Embryonic facial prominence (tissue), 1 donor: ENCODE measurements around the gene RAB3D.
"Not testable (repeated sequence)": the region's sequence is repeated elsewhere in the genome, so short reads cannot be mapped to it uniquely, and the experiment has no call there.

Experiments
- DNase-seq: peaks from one replicate; pipeline ENCODE4 v3.0.0-alpha.2; 2016; ENCODE audit errors: extremely low spot score

RAB3D gene

DNA sequence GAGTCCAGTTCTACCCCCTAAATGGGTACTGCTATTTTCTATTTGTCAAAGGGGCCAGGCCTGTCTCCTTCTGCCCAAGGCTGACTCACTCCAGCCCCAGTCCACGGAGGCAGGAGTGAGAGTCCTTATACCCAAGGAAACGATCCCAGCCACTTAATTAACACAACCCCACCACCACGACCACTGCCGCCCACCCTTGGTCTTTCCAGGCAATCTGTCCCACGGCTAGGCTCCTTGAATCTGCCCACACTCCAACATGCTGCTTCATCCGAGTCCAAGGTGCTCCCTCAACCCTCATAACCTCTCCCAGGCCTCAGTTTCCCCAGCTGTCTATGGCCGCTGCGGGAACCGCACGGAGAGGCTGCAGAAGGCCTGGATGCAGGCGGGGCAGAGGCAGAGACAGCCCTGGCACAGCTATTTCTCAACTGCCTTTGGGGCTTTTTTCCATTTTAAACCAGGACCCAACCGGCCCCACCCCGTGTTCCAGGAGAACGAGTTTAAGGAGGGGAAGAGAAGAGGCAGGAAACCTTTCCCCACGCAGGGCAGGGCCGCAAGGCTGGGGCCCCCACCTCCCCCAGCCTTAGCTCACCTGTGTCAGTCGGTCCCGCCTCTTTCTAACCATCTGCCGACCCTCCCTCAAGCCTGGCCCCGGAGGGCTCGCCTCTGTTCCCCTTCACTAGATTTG is 746 bp downstream of the RAB3D start:
- DNase-seq: no peak

DNA sequence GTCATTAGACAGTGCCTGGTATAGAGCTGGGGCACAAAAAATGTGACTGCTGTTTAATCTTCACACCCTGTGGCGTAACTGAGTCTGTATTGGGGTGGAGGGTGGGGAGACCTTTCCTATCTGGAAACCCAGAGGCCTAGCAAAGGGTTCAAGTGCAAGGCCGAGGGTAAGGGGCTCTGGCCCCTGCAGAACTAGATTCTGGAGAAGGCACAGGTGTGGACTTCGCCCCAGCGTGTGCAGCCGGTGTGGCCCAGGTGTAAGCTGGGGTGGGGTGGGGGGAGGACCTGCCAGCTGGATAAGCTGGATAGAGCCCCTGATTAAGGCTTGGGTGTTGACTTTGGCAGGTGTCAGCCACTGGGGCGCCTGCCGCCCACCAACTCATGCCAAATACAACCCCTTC is 1.3 kb downstream of the RAB3D start:
- DNase-seq: no peak

DNA sequence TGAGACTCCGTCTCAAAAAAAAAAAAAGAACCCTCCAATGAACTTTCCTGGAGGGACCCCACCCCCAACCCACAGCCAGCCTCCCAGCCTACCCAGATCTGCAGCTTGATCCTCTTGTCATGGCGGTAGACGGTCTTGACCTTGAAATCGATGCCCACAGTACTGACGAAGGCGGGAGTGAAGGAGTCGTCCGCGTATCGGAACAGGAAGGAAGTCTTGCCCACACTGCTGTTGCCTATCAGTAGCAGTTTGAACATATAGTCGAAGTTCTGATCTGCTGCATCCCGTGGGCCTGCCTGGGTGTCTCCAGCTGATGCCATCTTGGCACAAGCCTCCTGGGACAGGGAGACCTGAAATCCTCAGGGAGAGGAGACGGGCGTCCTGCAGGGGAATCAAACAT is 2.4 kb downstream of the RAB3D start:
- no peak for DNase-seq

- DNase-seq: no peak
These were observed 3.9 kb downstream of the RAB3D start for GRCh38 chr19:11335449-11336146.

- not testable (repeated sequence) for DNase-seq
These were observed 5.6 kb downstream of the RAB3D start for GRCh38 chr19:11333838-11334237.

GRCh38 chr19:11332822-11333221 is 6.6 kb downstream of the RAB3D start:
- no peak for DNase-seq

GRCh38 chr19:11331502-11331901 is 8.0 kb downstream of the RAB3D start:
- DNase-seq: no peak

- no peak for DNase-seq
These were observed 9.3 kb downstream of the RAB3D start for GRCh38 chr19:11330127-11330526.

GRCh38 chr19:11325544-11325943 is 13.9 kb downstream of the RAB3D start:
- no peak for DNase-seq

DNA sequence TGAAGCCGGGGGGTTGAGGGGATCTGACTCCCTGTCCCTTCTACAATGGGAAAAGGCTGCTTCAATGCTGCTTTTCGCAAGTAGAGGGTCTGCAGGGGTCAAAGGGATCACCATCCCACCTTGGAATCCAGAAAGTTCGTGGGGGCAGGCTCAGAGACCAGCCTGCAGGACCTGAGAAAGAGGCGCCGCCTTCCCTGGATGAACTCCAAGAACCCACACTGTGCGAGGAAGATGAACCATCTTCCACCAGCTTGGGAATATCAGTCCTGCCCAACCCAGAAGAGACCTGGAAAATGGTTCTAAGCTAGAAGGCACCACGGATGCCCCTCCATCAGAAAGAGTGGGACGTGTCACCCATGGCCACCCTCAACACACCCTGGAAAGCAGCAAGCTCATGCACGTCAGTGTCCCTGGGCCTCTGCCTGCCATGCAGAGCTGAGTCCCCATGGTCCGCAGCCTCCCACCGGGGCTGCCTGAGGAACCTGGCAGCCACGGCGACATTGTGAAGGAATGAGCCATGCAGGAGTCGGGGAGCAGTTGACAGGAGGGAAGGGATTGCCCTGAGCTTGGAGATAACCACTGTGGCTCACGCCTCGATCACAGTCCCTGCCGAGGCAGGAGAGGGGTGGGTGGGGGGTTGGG is 14.6 kb downstream of the RAB3D start:
- DNase-seq: no peak

DNA sequence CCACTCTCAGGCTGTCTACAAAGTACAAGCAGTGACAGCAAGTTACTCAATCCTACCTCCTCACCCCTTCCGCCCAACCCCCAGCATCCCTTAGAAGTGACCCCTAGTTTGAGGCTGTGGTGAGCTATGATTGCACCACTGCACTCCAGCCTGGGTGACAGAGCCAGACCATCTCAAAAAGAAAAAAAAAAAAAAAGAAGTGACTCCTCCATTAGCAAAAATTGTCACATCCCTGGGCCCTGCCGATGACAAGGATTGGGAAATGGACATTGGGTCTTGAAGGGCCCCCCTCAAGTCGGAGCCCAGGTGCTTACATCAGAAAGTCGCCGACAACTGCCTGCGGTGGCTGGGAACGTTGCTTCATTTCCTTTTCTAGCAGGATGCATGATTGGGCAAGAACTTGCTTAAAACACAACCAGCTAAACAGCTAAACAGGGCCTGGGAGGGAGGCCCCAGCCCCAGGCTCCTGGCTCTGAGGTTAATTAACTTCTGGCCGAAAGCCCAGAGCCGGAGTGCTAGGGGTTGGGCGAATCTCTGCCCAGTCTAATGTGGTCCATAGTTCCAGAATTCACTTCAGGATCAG is 15.3 kb downstream of the RAB3D start:
- peak; percentile 24 for DNase-seq

GRCh38 chr19:11323601-11324078 is 15.8 kb downstream of the RAB3D start:
- no peak for DNase-seq

DNA sequence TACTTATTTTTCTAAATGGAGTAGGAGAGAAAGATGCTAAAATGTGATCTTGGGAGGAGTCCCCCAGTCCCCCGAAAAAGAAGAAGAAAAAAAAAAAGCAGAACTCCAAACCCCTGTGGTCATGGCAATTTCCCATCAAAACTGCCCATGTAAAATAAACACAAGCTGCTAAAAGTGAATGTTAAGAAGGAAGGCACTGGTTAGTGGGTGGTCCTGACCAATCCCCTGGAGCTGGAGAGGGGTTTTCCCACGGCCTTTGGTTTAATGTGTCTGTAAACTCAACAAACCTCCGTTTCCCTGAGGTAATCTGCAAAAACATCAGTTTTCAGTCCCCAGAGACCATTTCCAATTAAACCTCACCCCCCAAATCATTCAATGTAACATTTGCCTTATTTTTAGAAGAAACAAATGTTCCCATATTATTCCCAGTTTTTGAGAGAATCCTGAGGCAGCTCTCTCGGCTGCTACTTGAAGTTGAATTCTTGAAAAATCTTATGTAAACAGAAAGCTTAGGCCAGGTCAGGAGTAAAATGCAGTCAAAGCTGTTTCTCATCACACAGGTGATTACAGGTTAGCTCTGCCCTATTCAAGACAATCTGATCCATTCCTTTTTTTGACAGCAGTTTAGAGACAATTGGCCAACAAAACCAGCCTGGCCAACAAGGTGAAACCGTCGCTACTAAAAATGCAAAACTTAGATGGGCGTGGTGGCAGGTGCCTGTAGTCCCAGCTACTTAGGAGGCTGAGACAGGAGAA is 17.0 kb downstream of the RAB3D start:
- no peak for DNase-seq

DNA sequence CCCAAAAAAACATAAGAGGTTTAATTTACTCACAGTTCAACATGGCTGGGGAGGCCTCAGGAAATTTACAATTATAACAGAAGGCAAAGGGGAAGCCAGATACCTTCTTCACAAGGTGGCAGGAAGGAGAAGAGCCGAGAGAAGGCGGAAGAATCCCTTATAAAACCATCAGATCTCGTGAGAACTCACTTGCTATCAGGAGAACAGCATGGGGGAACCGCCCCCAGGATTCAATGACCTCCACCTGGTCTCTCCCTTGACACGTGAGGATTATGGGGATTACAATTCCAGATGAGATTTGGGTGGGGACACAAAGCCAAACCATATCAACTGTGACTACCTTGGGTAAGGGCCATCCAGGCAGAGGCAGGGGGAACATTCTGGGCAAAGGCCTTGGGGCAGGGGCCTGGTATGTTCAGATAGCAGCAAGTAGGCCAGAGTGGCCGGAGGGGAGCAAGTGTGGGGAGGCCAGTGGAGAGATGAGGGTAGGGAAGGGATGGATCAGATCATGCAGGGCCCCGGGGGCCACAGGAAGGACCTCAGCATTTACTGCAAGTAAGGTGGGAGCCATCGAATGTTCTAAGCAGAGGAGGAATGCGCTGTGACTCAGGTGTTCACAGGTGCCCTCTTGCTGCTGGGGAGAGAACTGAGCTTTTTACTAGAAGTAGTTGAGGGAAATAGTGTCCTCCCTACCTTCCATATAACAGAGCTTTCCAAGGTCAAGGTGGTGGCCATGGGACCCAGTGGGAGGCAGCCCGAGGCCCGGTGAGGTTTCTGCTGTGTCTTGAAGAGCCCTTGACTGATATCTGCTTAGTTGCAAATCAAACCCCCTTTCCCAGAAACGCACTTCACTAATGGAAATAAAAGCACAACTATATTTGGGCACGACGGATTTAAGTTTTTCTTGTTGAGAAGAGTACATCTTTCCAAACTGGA is 18.0 kb downstream of the RAB3D start:
- no peak for DNase-seq

DNA sequence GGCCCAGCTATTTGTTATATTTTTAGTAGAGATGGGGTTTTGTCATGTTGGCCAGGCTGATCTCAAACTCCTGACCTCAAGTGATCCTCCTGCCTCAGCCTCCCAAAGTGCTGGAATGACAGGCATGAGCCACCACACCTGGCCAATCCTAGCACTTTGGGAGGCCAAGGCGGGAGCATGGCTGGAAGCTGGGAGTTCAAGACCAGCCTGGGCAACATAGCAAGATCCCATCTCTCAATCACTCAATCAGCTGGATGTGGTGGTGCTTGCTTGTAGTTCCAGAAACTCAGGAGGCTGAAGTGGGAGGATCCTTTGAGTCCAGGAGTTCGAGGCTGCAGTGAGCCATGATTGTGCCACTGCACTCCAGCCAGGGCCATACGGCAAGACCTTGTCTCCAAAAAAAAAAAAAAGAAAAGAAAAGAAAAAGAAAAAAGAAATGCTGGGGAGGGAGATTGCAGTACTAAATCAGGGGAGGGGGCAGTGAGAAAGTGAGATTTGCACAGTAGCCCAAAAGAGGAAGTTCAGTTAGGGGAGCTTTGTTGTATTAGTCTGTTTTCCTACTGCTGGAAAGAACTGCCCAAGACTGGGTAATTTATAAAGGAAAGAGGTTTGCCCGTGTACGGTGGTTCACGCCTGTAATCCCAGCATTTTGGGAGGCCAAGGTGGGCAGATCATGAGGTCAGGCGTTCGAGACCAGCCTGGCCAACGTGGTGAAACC is 19.0 kb downstream of the RAB3D start:
- not testable (repeated sequence) for DNase-seq

DNA sequence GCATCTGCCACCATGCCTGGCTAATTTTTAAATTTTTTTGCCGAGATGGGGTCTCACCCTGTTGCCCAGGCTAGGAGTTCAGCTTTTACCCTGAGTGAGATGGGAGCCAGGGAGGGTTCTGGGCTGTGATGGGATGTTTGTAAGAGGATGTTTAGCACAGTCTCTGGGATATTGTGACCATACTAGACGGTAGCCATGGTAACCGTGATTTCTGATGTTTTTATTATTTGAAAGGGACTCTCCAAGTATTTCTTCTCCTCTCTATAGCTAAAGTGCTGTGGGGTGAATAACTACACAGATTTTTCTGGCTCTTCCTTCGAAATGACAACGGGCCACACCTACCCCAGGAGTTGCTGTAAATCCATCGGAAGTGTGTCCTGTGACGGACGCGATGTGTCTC is 33.1 kb downstream of the RAB3D start:
- no peak for DNase-seq

DNA sequence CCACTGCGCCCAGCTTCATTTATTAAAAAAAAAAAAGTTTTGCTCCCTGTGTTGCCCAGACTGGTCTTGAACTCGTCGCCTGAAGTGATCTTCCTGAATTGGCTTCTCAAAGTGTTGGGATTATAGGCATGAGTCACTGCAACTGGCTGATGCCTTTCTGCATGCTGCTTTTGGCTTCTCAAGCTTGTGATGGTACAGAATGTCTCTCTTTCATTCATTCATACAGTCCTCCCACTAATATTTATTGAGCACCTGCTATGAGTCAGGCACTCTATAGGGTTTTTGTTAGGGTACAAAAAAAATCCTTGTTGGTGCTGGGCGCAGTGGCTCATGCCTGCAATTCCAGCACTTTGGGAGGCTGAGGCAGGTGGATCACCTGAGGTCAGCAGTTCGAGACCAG is 34.5 kb downstream of the RAB3D start:
- DNase-seq: no peak

DNA sequence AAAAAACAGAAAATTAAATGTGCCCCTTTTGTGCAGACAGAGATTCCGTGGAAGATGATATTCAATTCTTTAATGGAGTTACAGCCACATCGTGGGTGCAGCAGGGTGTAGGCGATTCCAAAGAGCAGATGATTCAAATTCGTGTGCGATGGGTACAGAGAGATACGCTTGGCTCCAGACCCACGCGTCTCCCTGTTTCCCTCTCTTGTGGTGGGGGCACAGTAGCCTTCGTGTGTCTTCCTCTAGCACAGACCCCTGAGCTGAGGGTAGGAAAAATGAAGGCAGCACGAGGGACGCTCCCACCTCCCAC is 38.7 kb downstream of the RAB3D start:
- no peak for DNase-seq

- no peak for DNase-seq
These were observed 39.3 kb downstream of the RAB3D start for GRCh38 chr19:11299946-11300810.
